ENCODE results near the gene AK4. TPM values are rescaled to one million over a fixed set of nuclear protein-coding genes. Genes with fewer than 3 reads are reported as not detected.

The AK4 gene
- total RNA-seq, 2 experiments from 2014 or later: 0.08 to 0.14 TPM

- no peak for DNase-seq
- no peak overlapping the region for H3K4me3 ChIP-seq (ENCODE audit: low read length)
- Mint-ChIP-seq H3K27me3 (peaks cover 7% of the 10 kb centered on the region), H3K27ac (no peak overlapping the region), H3K9me3 (no peaks in the 10 kb centered on the region), H3K4me1 (ENCODE audit: low read depth) (no peaks in the 10 kb centered on the region), H3K4me3 (no peak overlapping the region), H3K36me3 (ENCODE audit: low read depth) (no peaks in the 10 kb centered on the region)
- peaks cover 0 to 6% of the 10 kb centered on the region in 2 experiments for H3K27me3 ChIP-seq (ENCODE audit: control insufficient read depth in 1 of 2, insufficient read depth in 2 of 2, low read length in 2 of 2)
- no peak overlapping the region for H3K27ac ChIP-seq (ENCODE audit: low read depth in 1 of 2, low read length in 2 of 2)
- intact Hi-C loops (cut with DNase I, micrococcal nuclease): no loop called here
- no peak for TF ChIP-seq CTCF (IDR thresholded peaks at IDR 0.05)
- no peaks in the 10 kb centered on the region for H3K4me1 ChIP-seq (ENCODE audit: insufficient read depth, low read length)
- no peaks in the 10 kb centered on the region for H3K9me3 ChIP-seq (ENCODE audit: control insufficient read depth in 1 of 2, insufficient read depth in 1 of 2, low read length in 2 of 2)
- ChIA-PET CTCF (no interaction called here), POLR2A (no interaction called here)
- no peak for ATAC-seq (ENCODE audit: poor library complexity)
- H3K36me3 ChIP-seq (ENCODE audit: insufficient read depth, low read length): no peaks in the 10 kb centered on the region
Measured at GRCh38 chr1:65176591-65176990, 28.6 kb downstream of the AK4 start.

DNA sequence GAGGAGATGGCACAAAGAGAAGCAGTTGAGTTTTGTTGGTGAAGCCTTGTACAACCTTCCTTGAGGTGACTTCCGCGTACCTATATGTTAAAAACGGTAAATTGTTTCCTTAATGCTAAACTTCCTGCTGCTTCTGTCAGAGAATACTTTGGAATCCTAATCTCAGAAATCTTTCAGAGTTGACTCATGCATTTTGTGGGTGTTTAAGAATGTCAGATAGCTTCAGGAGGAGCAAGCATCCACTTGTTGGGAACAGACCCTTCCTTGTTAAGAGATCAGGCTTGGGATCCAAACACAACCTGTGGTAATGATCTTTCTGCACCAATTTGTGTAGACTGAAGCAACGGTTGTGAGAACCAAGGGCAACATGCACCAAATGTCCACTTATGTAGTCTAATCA, 29.5 kb downstream of the AK4 start:
- H3K27ac Mint-ChIP-seq: no peak overlapping the region
- H3K36me3 Mint-ChIP-seq (ENCODE audit: low read depth): no peaks in the 10 kb centered on the region
- no peaks in the 10 kb centered on the region for H3K9me3 Mint-ChIP-seq
- H3K27me3 Mint-ChIP-seq: peaks cover 7% of the 10 kb centered on the region
- ChIA-PET CTCF (no interaction called here), POLR2A (no interaction called here)
- Histone ChIP-seq H3K4me1 (ENCODE audit: insufficient read depth, low read length) (no peaks in the 10 kb centered on the region), H3K4me3 (ENCODE audit: low read length) (no peak overlapping the region), H3K9me3 (ENCODE audit: control insufficient read depth in 1 of 2, insufficient read depth in 1 of 2, low read length in 2 of 2) (no peaks in the 10 kb centered on the region), H3K36me3 (ENCODE audit: insufficient read depth, low read length) (no peaks in the 10 kb centered on the region), H3K27ac (ENCODE audit: low read depth in 1 of 2, low read length in 2 of 2) (no peak overlapping the region), H3K27me3 (ENCODE audit: control insufficient read depth in 1 of 2, insufficient read depth in 2 of 2, low read length in 2 of 2) (peaks cover 0 to 6% of the 10 kb centered on the region in 2 experiments)
- H3K4me1 Mint-ChIP-seq (ENCODE audit: low read depth): no peaks in the 10 kb centered on the region
- TF ChIP-seq CTCF (IDR thresholded peaks at IDR 0.05): no peak
- intact Hi-C loops (cut with DNase I, micrococcal nuclease): no loop called here
- no peak overlapping the region for H3K4me3 Mint-ChIP-seq
- ATAC-seq (ENCODE audit: poor library complexity) (no peak), DNase-seq (no peak)

DNA sequence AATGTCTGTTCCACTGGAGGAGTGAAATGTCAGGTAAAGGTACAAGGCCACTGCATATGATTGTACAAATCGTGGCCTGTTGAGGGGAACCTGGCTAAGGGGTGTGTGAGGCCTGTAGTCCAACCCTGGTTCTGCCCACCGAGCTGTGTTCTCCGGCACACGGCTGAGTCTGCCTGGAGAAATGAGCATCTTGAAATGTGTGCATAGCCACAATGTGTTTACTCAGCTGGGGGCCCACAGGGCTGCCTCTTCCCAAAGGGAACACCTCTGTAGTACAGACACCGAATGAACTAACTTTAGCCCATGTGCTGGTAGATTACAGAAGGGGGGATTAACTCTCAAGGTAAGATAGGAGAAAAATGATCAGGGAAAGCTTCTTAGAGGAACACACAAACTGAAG, 30.2 kb downstream of the AK4 start:
- peaks cover 7% of the 10 kb centered on the region for H3K27me3 Mint-ChIP-seq
- ATAC-seq (ENCODE audit: poor library complexity): no peak
- ChIA-PET CTCF (no interaction called here), POLR2A (interaction anchor here (0.6 kb wide), 1 partner anchor 20 kb away, joined by 4 read pairs; no protein-coding TSS in a partner anchor)
- no peak for DNase-seq
- Histone ChIP-seq H3K27ac (ENCODE audit: low read depth in 1 of 2, low read length in 2 of 2) (no peak overlapping the region), H3K4me1 (ENCODE audit: insufficient read depth, low read length) (no peaks in the 10 kb centered on the region), H3K27me3 (ENCODE audit: control insufficient read depth in 1 of 2, insufficient read depth in 2 of 2, low read length in 2 of 2) (peaks cover 0 to 6% of the 10 kb centered on the region in 2 experiments), H3K4me3 (ENCODE audit: low read length) (no peak overlapping the region), H3K9me3 (ENCODE audit: control insufficient read depth in 1 of 2, insufficient read depth in 1 of 2, low read length in 2 of 2) (no peaks in the 10 kb centered on the region), H3K36me3 (ENCODE audit: insufficient read depth, low read length) (no peaks in the 10 kb centered on the region)
- intact Hi-C loops (cut with DNase I, micrococcal nuclease): no loop called here
- H3K27ac Mint-ChIP-seq: no peak overlapping the region
- no peaks in the 10 kb centered on the region for H3K36me3 Mint-ChIP-seq (ENCODE audit: low read depth)
- no peaks in the 10 kb centered on the region for H3K9me3 Mint-ChIP-seq
- H3K4me3 Mint-ChIP-seq: no peak overlapping the region
- no peaks in the 10 kb centered on the region for H3K4me1 Mint-ChIP-seq (ENCODE audit: low read depth)
- no peak for TF ChIP-seq CTCF (IDR thresholded peaks at IDR 0.05)

Measured in CD4-positive, alpha-beta T cell (primary cell).